Measurements from ENCODE around the gene TSPEAR. TPM values are rescaled to one million over a fixed set of nuclear protein-coding genes. Genes with fewer than 3 reads are reported as not detected.
A peak's percentile ranks its signal among the peaks of the same experiment; 100 is the strongest.
"Not testable (repeated sequence)": the region's sequence is repeated elsewhere in the genome, so short reads cannot be mapped to it uniquely, and the experiment has no call there.

The TSPEAR gene
- total RNA-seq, 6 experiments from 2014 or later, result not detected

DNA sequence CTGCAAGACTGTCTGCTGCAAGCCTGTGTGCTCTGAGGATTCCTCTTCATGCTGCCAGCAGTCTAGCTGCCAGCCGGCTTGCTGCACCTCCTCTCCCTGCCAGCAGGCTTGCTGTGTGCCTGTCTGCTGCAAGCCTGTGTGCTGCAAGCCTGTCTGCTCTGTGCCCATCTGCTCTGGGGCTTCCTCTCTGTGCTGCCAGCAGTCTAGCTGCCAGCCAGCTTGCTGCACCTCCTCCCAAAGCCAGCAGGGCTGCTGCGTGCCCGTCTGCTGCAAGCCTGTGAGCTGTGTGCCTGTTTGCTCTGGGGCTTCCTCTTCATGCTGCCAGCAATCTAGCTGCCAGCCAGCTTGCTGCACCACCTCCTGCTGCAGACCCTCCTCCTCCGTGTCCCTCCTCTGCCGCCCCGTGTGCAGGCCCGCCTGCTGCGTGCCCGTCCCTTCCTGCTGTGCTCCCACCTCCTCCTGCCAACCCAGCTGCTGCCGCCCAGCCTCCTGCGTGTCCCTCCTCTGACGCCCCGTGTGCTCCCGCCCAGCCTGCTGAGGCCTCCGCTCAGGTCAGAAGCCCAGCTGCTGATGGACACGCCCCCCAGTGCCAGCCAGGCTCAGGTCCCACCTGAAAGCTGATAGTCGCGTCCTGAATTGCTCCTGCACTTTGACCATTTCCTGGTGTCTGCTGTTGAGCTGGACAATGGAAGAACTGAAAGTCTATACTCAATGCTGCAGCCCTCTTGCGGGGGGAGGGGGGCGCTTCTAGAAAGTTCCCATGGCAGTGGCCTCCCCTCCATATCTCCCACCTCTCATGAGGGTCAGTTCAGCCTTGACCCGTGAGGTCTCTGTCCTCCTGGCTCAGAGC is 136.7 kb downstream of the TSPEAR start:
- peak; percentile 38 to 94 (median 88) for ATAC-seq
- no peaks in the 10 kb centered on the region for H3K4me1 ChIP-seq
- H3K27ac ChIP-seq, result no peak overlapping the region
- TF ChIP-seq, protein P1, sequence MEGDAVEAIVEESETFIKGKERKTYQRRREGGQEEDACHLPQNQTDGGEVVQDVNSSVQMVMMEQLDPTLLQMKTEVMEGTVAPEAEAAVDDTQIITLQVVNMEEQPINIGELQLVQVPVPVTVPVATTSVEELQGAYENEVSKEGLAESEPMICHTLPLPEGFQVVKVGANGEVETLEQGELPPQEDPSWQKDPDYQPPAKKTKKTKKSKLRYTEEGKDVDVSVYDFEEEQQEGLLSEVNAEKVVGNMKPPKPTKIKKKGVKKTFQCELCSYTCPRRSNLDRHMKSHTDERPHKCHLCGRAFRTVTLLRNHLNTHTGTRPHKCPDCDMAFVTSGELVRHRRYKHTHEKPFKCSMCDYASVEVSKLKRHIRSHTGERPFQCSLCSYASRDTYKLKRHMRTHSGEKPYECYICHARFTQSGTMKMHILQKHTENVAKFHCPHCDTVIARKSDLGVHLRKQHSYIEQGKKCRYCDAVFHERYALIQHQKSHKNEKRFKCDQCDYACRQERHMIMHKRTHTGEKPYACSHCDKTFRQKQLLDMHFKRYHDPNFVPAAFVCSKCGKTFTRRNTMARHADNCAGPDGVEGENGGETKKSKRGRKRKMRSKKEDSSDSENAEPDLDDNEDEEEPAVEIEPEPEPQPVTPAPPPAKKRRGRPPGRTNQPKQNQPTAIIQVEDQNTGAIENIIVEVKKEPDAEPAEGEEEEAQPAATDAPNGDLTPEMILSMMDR (IDR thresholded peaks at IDR 0.05), result no peak
- no peak for TF ChIP-seq POLR2A (IDR thresholded peaks at IDR 0.05)
- H3K4me3 ChIP-seq, result no peak overlapping the region
- no peaks in the 10 kb centered on the region for H3K9me3 ChIP-seq
- peak in 2 of 3 donors; percentile 63 to 89 for DNase-seq
- H3K36me3 ChIP-seq, result no peaks in the 10 kb centered on the region
- intact Hi-C loops (cut with DNase I), result no loop called here
- 13% methylated on average over 13 of the region's 21 CpGs for WGBS (ENCODE audit: insufficient coverage, low coverage, low lambda C conversion rate, missing lambda C conversion rate)
- no peaks in the 10 kb centered on the region for H3K27me3 ChIP-seq

DNA sequence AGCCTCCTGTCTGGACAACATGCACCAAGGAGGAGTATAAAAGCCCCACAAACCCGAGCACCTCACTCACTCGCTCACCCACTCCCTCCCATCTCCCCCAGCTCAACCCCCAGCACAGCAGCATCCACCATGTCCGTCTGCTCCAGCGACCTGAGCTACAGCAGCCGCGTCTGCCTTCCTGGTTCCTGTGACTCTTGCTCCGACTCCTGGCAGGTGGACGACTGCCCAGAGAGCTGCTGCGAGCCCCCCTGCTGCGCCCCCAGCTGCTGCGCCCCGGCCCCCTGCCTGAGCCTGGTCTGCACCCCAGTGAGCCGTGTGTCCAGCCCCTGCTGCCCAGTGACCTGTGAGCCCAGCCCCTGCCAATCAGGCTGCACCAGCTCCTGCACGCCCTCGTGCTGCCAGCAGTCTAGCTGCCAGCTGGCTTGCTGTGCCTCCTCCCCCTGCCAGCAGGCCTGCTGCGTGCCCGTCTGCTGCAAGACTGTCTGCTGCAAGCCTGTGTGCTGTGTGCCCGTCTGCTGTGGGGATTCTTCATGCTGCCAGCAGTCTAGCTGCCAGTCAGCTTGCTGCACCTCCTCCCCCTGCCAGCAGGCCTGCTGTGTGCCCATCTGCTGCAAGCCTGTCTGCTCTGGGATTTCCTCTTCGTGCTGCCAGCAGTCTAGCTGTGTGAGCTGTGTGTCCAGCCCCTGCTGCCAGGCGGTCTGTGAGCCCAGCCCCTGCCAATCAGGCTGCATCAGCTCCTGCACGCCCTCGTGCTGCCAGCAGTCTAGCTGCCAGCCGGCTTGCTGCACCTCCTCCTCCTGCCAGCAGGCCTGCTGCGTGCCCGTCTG is 137.5 kb downstream of the TSPEAR start, which contains the start of gene KRTAP10-4:
TSS of gene KRTAP10-4 (plus strand) at position 100 of the 827 bp plus-strand sequence. CDS start at position 130, 30 bp downstream.
- H3K9me3 ChIP-seq; H3K4me3 ChIP-seq; intact Hi-C loops (cut with DNase I); H3K36me3 ChIP-seq; H3K4me1 ChIP-seq; H3K27me3 ChIP-seq; H3K27ac ChIP-seq; ATAC-seq; DNase-seq: not testable (repeated sequence)
- 52% methylated on average over 10 of the region's 25 CpGs for WGBS (ENCODE audit: insufficient coverage, low coverage, low lambda C conversion rate, missing lambda C conversion rate)

DNA sequence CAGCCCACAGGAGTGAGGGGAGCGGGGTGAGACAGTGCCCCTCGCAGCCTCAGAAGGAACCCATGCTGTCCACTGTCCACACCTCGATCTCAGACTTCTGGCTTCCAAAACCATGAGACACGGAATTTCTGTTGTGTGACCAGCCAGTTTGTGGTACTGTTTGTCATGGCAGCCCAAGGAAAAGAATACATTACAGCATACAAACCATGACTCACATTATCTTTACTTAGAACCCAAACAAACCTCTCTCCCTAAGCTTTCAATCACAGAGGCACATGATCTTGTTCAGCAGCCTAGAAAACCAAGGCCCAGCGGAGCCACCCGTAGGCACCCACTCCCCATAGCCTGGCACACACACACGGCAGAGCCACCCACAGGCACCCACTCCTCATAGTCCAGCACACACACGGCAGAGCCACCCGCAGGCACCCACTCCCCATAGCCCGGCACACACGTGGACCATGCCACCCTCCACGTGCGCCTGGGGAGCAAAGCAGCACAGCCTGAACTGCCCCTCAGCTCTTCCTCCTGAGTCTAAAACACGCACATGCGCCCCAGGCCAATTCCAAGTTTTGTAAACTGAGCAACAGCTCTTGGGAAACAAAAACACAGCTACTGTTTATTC is 138.3 kb downstream of the TSPEAR start:
- no peak overlapping the region for H3K27ac ChIP-seq
- ATAC-seq (no peak), DNase-seq (no peak)
- no peaks in the 10 kb centered on the region for H3K4me1 ChIP-seq
- TF ChIP-seq, protein P1 (IDR thresholded peaks at IDR 0.05), result no peak
- TF ChIP-seq POLR2A (IDR thresholded peaks at IDR 0.05), result no peak
- H3K36me3 ChIP-seq, result no peaks in the 10 kb centered on the region
- H3K27me3 ChIP-seq, result no peaks in the 10 kb centered on the region
- WGBS (ENCODE audit: insufficient coverage, low coverage, low lambda C conversion rate, missing lambda C conversion rate), result 72% methylated on average over 5 of the region's 15 CpGs
- intact Hi-C loops (cut with DNase I), result no loop called here
- H3K9me3 ChIP-seq, result no peaks in the 10 kb centered on the region
- no peak overlapping the region for H3K4me3 ChIP-seq

DNA sequence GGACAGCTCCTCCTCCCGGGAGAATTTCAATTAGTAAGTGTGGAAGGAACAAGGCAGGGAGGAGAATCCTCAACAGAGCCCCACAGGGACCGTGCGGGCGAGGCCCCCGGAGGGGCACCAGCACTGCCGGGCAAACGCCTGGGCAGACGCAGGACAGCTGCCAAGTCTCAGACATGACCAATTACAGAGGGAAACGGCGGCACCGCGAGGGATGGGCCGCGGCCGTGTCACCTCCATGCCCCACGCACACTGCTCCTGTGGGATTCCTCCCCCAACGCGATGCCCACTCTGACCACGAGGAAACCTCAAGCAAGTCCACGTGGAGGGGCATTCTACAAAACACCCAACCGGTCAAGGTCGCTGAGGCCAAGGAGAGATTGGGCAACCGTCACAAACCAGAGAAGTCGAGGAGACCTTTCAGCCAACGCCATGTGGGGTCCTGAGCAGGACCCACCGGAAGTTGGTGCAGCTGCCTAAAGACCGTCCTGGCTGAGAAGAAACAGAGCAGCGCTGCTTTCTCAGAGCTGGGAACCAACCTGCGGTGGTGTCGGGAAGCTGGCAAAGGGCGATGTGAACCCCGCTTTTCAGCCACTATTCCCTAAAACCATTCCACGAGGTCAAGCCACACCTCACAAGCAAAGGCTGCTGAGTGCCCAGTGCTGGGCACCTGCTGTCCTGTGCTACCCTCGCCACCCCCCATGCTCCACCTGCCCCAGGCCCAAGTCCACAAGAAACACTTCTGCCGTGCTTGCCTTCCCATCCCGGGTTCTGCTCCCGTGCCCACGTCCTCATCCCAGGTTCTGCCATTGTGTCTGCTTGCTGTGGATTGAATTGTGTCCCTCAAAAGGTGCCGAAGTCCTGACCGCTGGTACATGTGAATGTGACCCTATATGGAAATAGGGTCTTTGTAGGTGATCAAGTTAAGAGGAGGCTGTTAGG is 139.3 kb downstream of the TSPEAR start:
- H3K27me3 ChIP-seq, result no peaks in the 10 kb centered on the region
- no peak for ATAC-seq
- no peaks in the 10 kb centered on the region for H3K4me1 ChIP-seq
- DNase-seq, result no peak
- no peak overlapping the region for H3K4me3 ChIP-seq
- H3K9me3 ChIP-seq, result no peaks in the 10 kb centered on the region
- H3K27ac ChIP-seq, result no peak overlapping the region
- intact Hi-C loops (cut with DNase I), result no loop called here
- H3K36me3 ChIP-seq, result no peaks in the 10 kb centered on the region
- TF ChIP-seq POLR2A (IDR thresholded peaks at IDR 0.05), result no peak
- TF ChIP-seq, protein P1 (IDR thresholded peaks at IDR 0.05), result no peak
- 86% methylated on average over 4 of the region's 40 CpGs for WGBS (ENCODE audit: insufficient coverage, low coverage, low lambda C conversion rate, missing lambda C conversion rate)

All from right lobe of liver (tissue), 6 donors.